Measurements from ENCODE around the gene TPRN. TPM values are rescaled to one million over a fixed set of nuclear protein-coding genes. Genes with fewer than 3 reads are reported as not detected.

The TPRN gene
- total and polyA plus RNA-seq, 2 donors (not counting 1 experiment from before 2014, with no cell fraction given) = 1.6 to 5.8 TPM

- H4K20me1 ChIP-seq (ENCODE audit: control insufficient read depth, extremely low read depth, insufficient read depth, low read length) = no peaks in the 10 kb centered on the region
- DNase-seq (ENCODE audit: low read depth in 2 of 2) = no peak
- TF ChIP-seq EZH2 (IDR thresholded peaks at IDR 0.05; ENCODE audit: low read length, missing control alignments) (no peak), CTCF (conservative IDR thresholded peaks at IDR 0.05 in 1 of 2, IDR thresholded peaks at IDR 0.05 in 1 of 2; ENCODE audit: low read depth in 1 of 2, low read length in 2 of 2) (no peak)
Observed at GRCh38 chr9:137147793-137148160, 52.8 kb downstream of the TPRN start.

GRCh38 chr9:137147091-137147792 is 53.3 kb downstream of the TPRN start:
- Histone ChIP-seq H3K4me2 (ENCODE audit: extremely low read depth, insufficient read depth, low read length) (no peak overlapping the region), H3K79me2 (ENCODE audit: control insufficient read depth, insufficient read depth, low read length) (no peaks in the 10 kb centered on the region), H2AFZ (ENCODE audit: low read length) (no peak overlapping the region), H4K20me1 (ENCODE audit: control insufficient read depth, extremely low read depth, insufficient read depth, low read length) (no peaks in the 10 kb centered on the region), H3K9ac (ENCODE audit: insufficient read depth, low read length) (no peak overlapping the region), H3K27me3 (ENCODE audit: control insufficient read depth, insufficient read depth, low read length) (no peaks in the 10 kb centered on the region), H3K9me3 (ENCODE audit: control insufficient read depth, insufficient read depth, low read depth, low read length) (no peaks in the 10 kb centered on the region), H3K4me3 (replicated peaks in 1 of 4; ENCODE audit: control extremely low read depth in 1 of 4, insufficient read depth in 1 of 4, low read depth in 3 of 4, low read length in 4 of 4) (no peak overlapping the region), H3K4me1 (ENCODE audit: control insufficient read depth, extremely low read depth, insufficient read depth, low read length) (no peaks in the 10 kb centered on the region), H3K27ac (ENCODE audit: insufficient read depth, low read length) (no peak overlapping the region), H3K36me3 (ENCODE audit: control insufficient read depth, insufficient read depth, low read length) (no peaks in the 10 kb centered on the region)
- TF ChIP-seq EZH2 (IDR thresholded peaks at IDR 0.05; ENCODE audit: low read length, missing control alignments) (no peak), CTCF (conservative IDR thresholded peaks at IDR 0.05 in 1 of 2, IDR thresholded peaks at IDR 0.05 in 1 of 2; ENCODE audit: low read depth in 1 of 2, low read length in 2 of 2) (no peak)
- DNase-seq (ENCODE audit: low read depth in 2 of 2) = no peak

More at GRCh38 chr9:137147793-137148160, 52.8 kb downstream of the TPRN start:
- Histone ChIP-seq H3K4me2 (ENCODE audit: extremely low read depth, insufficient read depth, low read length) (no peak overlapping the region), H3K4me1 (ENCODE audit: control insufficient read depth, extremely low read depth, insufficient read depth, low read length) (no peaks in the 10 kb centered on the region), H2AFZ (ENCODE audit: low read length) (no peak overlapping the region), H3K27me3 (ENCODE audit: control insufficient read depth, insufficient read depth, low read length) (no peaks in the 10 kb centered on the region), H3K4me3 (replicated peaks in 1 of 4; ENCODE audit: control extremely low read depth in 1 of 4, insufficient read depth in 1 of 4, low read depth in 3 of 4, low read length in 4 of 4) (no peak overlapping the region), H3K36me3 (ENCODE audit: control insufficient read depth, insufficient read depth, low read length) (no peaks in the 10 kb centered on the region), H3K79me2 (ENCODE audit: control insufficient read depth, insufficient read depth, low read length) (no peaks in the 10 kb centered on the region), H3K9me3 (ENCODE audit: control insufficient read depth, insufficient read depth, low read depth, low read length) (no peaks in the 10 kb centered on the region), H3K9ac (ENCODE audit: insufficient read depth, low read length) (no peak overlapping the region), H3K27ac (ENCODE audit: insufficient read depth, low read length) (no peak overlapping the region)

GRCh38 chr9:137146527-137146918 is 54.0 kb downstream of the TPRN start:
- Histone ChIP-seq H3K9ac (ENCODE audit: insufficient read depth, low read length) (no peak overlapping the region), H2AFZ (ENCODE audit: low read length) (no peak overlapping the region), H4K20me1 (ENCODE audit: control insufficient read depth, extremely low read depth, insufficient read depth, low read length) (no peaks in the 10 kb centered on the region), H3K27me3 (ENCODE audit: control insufficient read depth, insufficient read depth, low read length) (peaks cover 1% of the 10 kb centered on the region), H3K9me3 (ENCODE audit: control insufficient read depth, insufficient read depth, low read depth, low read length) (no peaks in the 10 kb centered on the region), H3K4me2 (ENCODE audit: extremely low read depth, insufficient read depth, low read length) (no peak overlapping the region), H3K27ac (ENCODE audit: insufficient read depth, low read length) (no peak overlapping the region), H3K4me3 (replicated peaks in 1 of 4; ENCODE audit: control extremely low read depth in 1 of 4, insufficient read depth in 1 of 4, low read depth in 3 of 4, low read length in 4 of 4) (no peak overlapping the region), H3K79me2 (ENCODE audit: control insufficient read depth, insufficient read depth, low read length) (no peaks in the 10 kb centered on the region), H3K36me3 (ENCODE audit: control insufficient read depth, insufficient read depth, low read length) (no peaks in the 10 kb centered on the region), H3K4me1 (ENCODE audit: control insufficient read depth, extremely low read depth, insufficient read depth, low read length) (no peaks in the 10 kb centered on the region)
- TF ChIP-seq EZH2 (IDR thresholded peaks at IDR 0.05; ENCODE audit: low read length, missing control alignments) = no peak
- no peak for TF ChIP-seq CTCF (conservative IDR thresholded peaks at IDR 0.05 in 1 of 2, IDR thresholded peaks at IDR 0.05 in 1 of 2; ENCODE audit: low read depth in 1 of 2, low read length in 2 of 2)
- DNase-seq (ENCODE audit: low read depth in 2 of 2) = no peak
